PC-9 (cell line): Measurements from ENCODE around the gene GAL3ST2. TPM values are rescaled to one million over a fixed set of nuclear protein-coding genes. Genes with fewer than 3 reads are reported as not detected.
"Not testable (repeated sequence)": the region's sequence is repeated elsewhere in the genome, so short reads cannot be mapped to it uniquely, and the experiment has no call there.

Experiments used
- BruUV-seq: library from RNA; stranded (reverse); fragments of 400-500 nt; replicated peaks from 2 replicates; lab custom pipeline; 2021; lab: Mats Ljungman, UMichigan
- CTCF ChIA-PET: fragments of 300-600 bp; sonication (Branson Sonifier 250); formaldehyde crosslinking; loops from one replicate; lab custom pipeline; 2022; ENCODE audit warnings: antibody characterized with exemption; lab: Charles Lee
- POLR2A ChIA-PET: fragments of 300-600 bp; sonication (Branson Sonifier 250); formaldehyde crosslinking; loops from one replicate; lab custom pipeline; 2022; ENCODE audit warnings: antibody characterized with exemption; ENCODE audit not compliant: unreplicated experiment; lab: Charles Lee
- DNase-seq, 2 experiments: peaks; one replicate each; pipeline versions ENCODE4 v3.0.0 to v3.0.0-alpha.2; 2015 to 2022; ENCODE audit warnings: mixed read lengths in 1 of 2
- H2AFZ ChIP-seq: fragments of 200-600 bp; sonication (generic); 2 replicates; pipeline ENCODE4 v1.8.1; 2017; ENCODE audit warnings: antibody characterized with exemption
- H3F3A ChIP-seq: fragments of 200-600 bp; sonication (generic); 2 replicates; pipeline ENCODE4 v1.8.1; 2017; ENCODE audit warnings: antibody characterized with exemption, mild to moderate bottlenecking, low read depth; ENCODE audit not compliant: insufficient read depth
- H3K27ac ChIP-seq: fragments of 200-600 bp; sonication (generic); 2 replicates; pipeline ENCODE4 v1.6.1; 2016; ENCODE audit warnings: mixed run types
- H3K27me3 ChIP-seq: fragments of 200-600 bp; sonication (generic); 2 replicates; pipeline ENCODE4 v1.6.1; 2016; ENCODE audit warnings: low read depth, mixed run types; ENCODE audit not compliant: insufficient read depth
- H3K36me3 ChIP-seq: fragments of 200-600 bp; sonication (generic); 2 replicates; pipeline ENCODE4 v1.6.1; 2016; ENCODE audit warnings: low read depth, mixed run types
- H3K4me1 ChIP-seq: fragments of 200-600 bp; sonication (generic); replicated peaks from 2 replicates; pipeline ENCODE4 v1.6.1; 2016; ENCODE audit warnings: mixed run types; ENCODE audit not compliant: insufficient read depth
- H3K4me2 ChIP-seq: fragments of 200-600 bp; sonication (generic); 2 replicates; pipeline ENCODE4 v1.6.1; 2017; ENCODE audit warnings: mixed run types
- H3K4me3 ChIP-seq: fragments of 200-600 bp; sonication (generic); 2 replicates; pipeline ENCODE4 v1.6.1; 2016; ENCODE audit warnings: mixed run types
- H3K79me2 ChIP-seq: fragments of 200-600 bp; sonication (generic); 2 replicates; pipeline ENCODE4 v1.6.1; 2017; ENCODE audit warnings: low read depth, mixed run types
- H3K9me2 ChIP-seq: fragments of 200-600 bp; sonication (generic); 2 replicates; pipeline ENCODE4 v1.8.1; 2017; ENCODE audit warnings: mild to moderate bottlenecking; ENCODE audit not compliant: insufficient read depth
- H3K9me3 ChIP-seq: fragments of 200-600 bp; sonication (generic); 2 replicates; pipeline ENCODE4 v1.8.1; 2016; ENCODE audit warnings: low read depth; ENCODE audit not compliant: insufficient read depth
- H4K20me1 ChIP-seq: fragments of 200-600 bp; sonication (generic); 2 replicates; pipeline ENCODE4 v1.8.1; 2017; ENCODE audit not compliant: insufficient read depth
- EZH2 ChIP-seq: fragments of 200-600 bp; sonication (generic); IDR thresholded peaks from 2 replicates; pipeline ENCODE4 v1.8.0; 2017; ENCODE audit warnings: antibody characterized with exemption, low read depth
- intact Hi-C: fragments of 100-400 bp; cut with micrococcal nuclease; formaldehyde crosslinking; loops from one replicate; pipeline ENCODE4 v1.10.0; 2022; ENCODE audit not compliant: unreplicated experiment
- total RNA-seq: library from RNA; stranded (reverse); gene quantifications from 2 replicates; pipeline ENCODE4 v1.2.3, GENCODE V29; 2021
- TF ChIP-seq, protein P1 (sequence below): fragments of 200-600 bp; sonication (generic); conservative IDR thresholded peaks from 2 replicates; pipeline ENCODE4 v1.6.1; 2017; ENCODE audit warnings: mixed run types, antibody characterized with exemption, mild to moderate bottlenecking, moderate library complexity

Gene GAL3ST2
- total RNA-seq, 1 experiment from 2014 or later, result 3.9 TPM

DNA sequence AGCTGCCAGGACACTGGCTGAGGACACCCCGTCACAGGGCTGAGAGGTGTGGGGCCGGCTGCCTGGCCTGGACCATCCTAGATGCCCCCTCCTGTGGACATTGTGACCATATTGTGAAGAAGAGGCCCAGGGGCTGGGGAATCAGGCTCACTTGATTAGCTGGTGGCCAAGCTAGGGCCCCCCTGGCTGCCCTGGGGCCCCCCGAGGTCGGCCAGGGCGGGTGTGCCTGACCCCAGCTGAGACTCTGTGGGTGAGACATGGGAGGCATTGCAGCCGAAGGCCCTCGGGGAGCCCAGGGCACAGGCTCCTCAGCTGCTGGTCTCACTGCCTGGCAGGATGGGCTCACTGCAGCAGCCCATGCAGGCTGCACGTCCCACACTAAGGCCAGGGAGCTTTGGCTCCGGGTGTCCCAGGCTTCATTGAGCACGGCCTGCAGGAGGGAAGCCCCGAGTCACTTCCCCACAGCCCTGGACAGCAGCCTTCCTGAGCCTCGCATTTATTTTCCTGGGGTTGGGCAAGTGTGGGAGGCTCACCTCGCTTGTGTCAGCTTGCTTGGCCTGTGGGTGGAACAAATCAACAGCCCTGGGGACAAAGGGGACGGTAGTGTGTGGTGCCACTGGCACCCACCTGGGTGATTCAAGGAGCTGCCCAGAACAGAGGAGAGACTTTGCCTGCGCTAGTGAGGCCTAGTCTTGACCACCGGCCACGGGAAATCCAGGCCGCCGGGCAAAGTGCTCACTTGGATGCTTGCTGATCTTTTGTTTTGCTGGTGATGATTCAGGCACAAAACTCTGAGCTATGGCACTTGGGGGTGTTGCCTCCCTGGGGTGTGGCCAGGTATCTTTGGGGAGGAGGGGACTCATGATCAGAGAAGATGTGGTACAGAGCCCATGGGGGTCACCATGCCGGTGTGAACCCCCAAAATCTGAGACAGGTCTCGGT, 1.3 kb downstream of the GAL3ST2 start:
- H3K9me3 ChIP-seq, result peaks cover 5% of the 10 kb centered on the region
- intact Hi-C loops, result no loop called here
- TF ChIP-seq EZH2, result no peak
- TF ChIP-seq, protein P1, sequence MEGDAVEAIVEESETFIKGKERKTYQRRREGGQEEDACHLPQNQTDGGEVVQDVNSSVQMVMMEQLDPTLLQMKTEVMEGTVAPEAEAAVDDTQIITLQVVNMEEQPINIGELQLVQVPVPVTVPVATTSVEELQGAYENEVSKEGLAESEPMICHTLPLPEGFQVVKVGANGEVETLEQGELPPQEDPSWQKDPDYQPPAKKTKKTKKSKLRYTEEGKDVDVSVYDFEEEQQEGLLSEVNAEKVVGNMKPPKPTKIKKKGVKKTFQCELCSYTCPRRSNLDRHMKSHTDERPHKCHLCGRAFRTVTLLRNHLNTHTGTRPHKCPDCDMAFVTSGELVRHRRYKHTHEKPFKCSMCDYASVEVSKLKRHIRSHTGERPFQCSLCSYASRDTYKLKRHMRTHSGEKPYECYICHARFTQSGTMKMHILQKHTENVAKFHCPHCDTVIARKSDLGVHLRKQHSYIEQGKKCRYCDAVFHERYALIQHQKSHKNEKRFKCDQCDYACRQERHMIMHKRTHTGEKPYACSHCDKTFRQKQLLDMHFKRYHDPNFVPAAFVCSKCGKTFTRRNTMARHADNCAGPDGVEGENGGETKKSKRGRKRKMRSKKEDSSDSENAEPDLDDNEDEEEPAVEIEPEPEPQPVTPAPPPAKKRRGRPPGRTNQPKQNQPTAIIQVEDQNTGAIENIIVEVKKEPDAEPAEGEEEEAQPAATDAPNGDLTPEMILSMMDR, result no peak
- H3F3A ChIP-seq, result no peaks in the 10 kb centered on the region
- BruUV-seq, result no TSS peak
- H3K79me2 ChIP-seq, result no peaks in the 10 kb centered on the region
- DNase-seq, result no peak
- H3K27me3 ChIP-seq, result no peaks in the 10 kb centered on the region
- no peak overlapping the region for H3K27ac ChIP-seq
- no peaks in the 10 kb centered on the region for H4K20me1 ChIP-seq
- no peak overlapping the region for H3K4me3 ChIP-seq
- CTCF ChIA-PET, result interaction anchor here (0.6 to 0.8 kb wide), 2 partner anchors 39 to 375 kb away, joined by 3 to 4 read pairs; no protein-coding TSS in a partner anchor
- no peak overlapping the region for H3K4me2 ChIP-seq
- H2AFZ ChIP-seq, result no peak overlapping the region
- peaks cover 18% of the 10 kb centered on the region for H3K4me1 ChIP-seq
- H3K9me2 ChIP-seq, result no peaks in the 10 kb centered on the region
- H3K36me3 ChIP-seq, result no peaks in the 10 kb centered on the region
- POLR2A ChIA-PET, result interaction anchor here (0.6 kb wide), 1 partner anchor 79 kb away, joined by 4 read pairs; no protein-coding TSS in a partner anchor

DNA sequence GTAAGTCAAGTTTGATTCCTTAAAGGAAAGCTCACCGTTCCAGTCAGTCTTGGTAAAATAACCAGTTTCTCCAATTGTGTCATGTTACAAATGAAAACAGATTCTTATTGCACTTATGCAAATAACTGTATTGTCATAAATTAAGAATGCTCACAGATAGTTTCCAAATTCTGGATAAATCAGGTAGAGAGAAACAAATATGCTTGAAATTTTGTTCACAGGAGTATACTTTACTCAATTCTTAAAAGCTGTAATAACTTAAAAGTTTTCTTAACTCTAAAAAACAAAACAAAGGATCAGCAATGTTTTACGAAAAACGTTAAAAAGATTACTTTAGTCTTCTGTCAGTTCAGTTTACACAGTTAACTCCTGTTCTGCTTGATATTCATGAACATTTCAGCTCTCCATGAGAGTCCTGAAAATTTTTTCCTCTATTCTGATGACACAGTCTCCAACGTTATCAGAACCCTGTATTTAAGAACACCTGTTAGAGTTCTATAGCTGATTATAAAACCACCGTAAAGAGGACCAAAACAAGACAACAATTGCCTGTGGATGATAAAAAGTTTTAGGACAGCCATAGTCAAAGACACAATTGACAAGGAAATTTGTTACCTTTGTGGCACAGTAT, 4.4 kb downstream of the GAL3ST2 start:
- no peak for DNase-seq
- Histone ChIP-seq H3K9me3 (peaks cover 5% of the 10 kb centered on the region), H2AFZ (no peak overlapping the region), H3K27ac (no peak overlapping the region), H3K9me2 (no peaks in the 10 kb centered on the region), H3K4me1 (no peaks in the 10 kb centered on the region), H4K20me1 (no peaks in the 10 kb centered on the region), H3K4me3 (no peak overlapping the region), H3K36me3 (no peaks in the 10 kb centered on the region), H3F3A (no peaks in the 10 kb centered on the region), H3K79me2 (no peaks in the 10 kb centered on the region), H3K4me2 (no peak overlapping the region), H3K27me3 (0 out of 2 replicates have a peak, but pooled peaks cover 3% of the 10 kb centered on the region)
- CTCF ChIA-PET, result no interaction called here
- TF ChIP-seq, protein P1, result no peak
- no peak for TF ChIP-seq EZH2
- POLR2A ChIA-PET, result interaction anchor here (0.6 kb wide), 1 partner anchor 63 kb away, joined by 11 read pairs; no protein-coding TSS in a partner anchor
- intact Hi-C loops, result no loop called here
- no TSS peak for BruUV-seq

DNA sequence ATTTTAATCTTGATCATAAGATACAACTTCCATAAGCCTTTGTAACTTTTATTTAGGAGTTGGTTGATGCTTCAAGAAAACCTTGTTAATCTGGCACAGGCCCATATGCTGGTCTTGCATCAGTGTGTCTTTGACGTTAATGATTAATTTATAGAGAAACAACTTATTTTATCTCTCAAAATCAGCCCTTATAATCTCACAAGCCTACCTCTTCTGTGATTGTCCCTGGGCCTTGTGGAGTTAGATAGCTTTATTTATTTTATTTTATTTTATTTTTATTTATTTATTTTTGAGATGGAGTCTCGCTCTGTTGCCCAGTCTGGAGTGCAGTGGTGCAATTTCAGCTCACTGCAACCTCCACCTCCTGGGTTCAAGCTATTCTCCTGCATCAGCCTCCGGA, 5.4 kb downstream of the GAL3ST2 start:
- DNase-seq, BruUV-seq, H3F3A ChIP-seq, H3K36me3 ChIP-seq, H3K4me3 ChIP-seq, H3K27me3 ChIP-seq, H3K4me2 ChIP-seq, H3K4me1 ChIP-seq, H3K9me2 ChIP-seq, CTCF ChIA-PET, POLR2A ChIA-PET, H2AFZ ChIP-seq, H3K9me3 ChIP-seq, H4K20me1 ChIP-seq, H3K79me2 ChIP-seq, intact Hi-C loops, H3K27ac ChIP-seq: not testable (repeated sequence)
